OCI-LY7 (cell line): ENCODE results near the gene RIC8B.

ENCODE experiments used
- CTCF ChIP-seq: fragments of 200-600 bp; sonication (generic); conservative IDR thresholded peaks from 2 replicates; pipeline ENCODE4 v1.5.1; 2014; ENCODE audit warnings: mild to moderate bottlenecking, antibody characterized with exemption, low read length, moderate library complexity, mixed read lengths
- EZH2phosphoT487 ChIP-seq: fragments of 200-600 bp; sonication (generic); IDR thresholded peaks from 2 replicates; pipeline ENCODE4 v1.6.1; 2018; ENCODE audit warnings: low read depth, borderline replicate concordance, mild to moderate bottlenecking, mixed run types, antibody characterized with exemption, low read length, moderate library complexity, mixed read lengths

DNA sequence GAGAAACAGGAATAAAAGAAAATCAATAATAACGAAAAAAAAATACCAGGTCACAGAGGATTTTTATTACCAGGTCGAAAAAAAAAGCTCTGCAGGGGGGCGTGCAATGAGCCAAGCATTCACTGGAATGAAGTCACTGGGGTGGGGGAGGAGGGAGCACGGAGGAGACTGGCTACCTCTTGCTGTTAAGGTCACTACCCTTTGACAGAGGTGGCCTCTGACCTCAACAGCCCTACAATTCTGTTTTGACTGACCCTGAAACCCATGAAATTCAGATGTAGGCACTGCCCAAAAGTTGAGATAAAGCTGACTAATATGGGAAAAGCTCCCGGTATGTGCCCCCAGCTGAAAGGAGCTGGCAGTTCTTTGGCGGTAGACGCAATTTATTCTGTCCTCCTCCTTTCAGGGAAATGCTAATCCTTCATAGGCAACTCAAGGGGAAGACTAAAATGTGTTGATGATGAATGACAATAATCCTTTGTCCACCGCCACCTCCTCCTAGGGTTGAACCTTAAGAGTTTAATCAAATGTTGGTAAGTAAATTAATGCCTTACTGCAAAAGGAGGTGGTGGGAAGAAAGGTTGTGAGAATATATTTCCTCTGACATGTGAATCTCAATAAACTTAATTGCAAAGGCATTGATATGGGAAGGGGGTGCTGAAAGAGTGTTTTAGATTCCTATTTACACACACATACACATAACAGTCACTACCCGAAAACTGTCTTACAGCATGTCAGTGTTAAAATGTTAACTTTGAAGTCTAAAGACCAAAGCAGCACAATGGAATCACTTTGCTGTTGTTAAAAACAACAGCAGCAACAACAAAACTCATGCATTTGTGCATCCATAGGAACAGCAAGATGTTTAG, 6.3 kb upstream of the RIC8B start:
- no peak for TF ChIP-seq EZH2phosphoT487
- no peak for TF ChIP-seq CTCF
